GM23248 (cell line): ENCODE data around the gene LKAAEAR1.

ENCODE experiments used
- EZH2 ChIP-seq: fragments of 200-600 bp; sonication (generic); IDR thresholded peaks from 2 replicates; pipeline ENCODE4 v1.6.1; 2018; ENCODE audit warnings: antibody characterized with exemption, mild to moderate bottlenecking; ENCODE audit not compliant: insufficient read depth, poor library complexity, severe bottlenecking
- EZH2phosphoT487 ChIP-seq: fragments of 200-600 bp; sonication (generic); IDR thresholded peaks from 2 replicates; pipeline ENCODE4 v1.6.1; 2018; ENCODE audit warnings: antibody characterized with exemption, moderate library complexity, mild to moderate bottlenecking, low read depth; ENCODE audit not compliant: insufficient read depth

GRCh38 chr20:64056889-64057627 is 27.1 kb downstream of the LKAAEAR1 start:
- TF ChIP-seq EZH2, result no peak
- no peak for TF ChIP-seq EZH2phosphoT487
